DND-41 (cell line): ENCODE data around the gene ANP32B.
"Not testable (repeated sequence)": the region's sequence is repeated elsewhere in the genome, so short reads cannot be mapped to it uniquely, and the experiment has no call there.

Experiments
- ATAC-seq: fragments of 200-7000 bp; cut with Tn5 transposase; 3 replicates; pipeline ENCODE4 v1.9.1; 2021; ENCODE audit warnings: low read depth; ENCODE audit not compliant: insufficient read depth
- DNase-seq: peaks from one replicate; pipeline ENCODE4 v3.0.0-alpha.2; 2020
- H2AFZ ChIP-seq: 2 replicates; pipeline ENCODE4 v1.6.0; 2012; ENCODE audit warnings: low read depth, low read length
- H3K27ac ChIP-seq: 2 replicates; pipeline ENCODE4 v1.5.1; 2012; ENCODE audit warnings: low read length, inconsistent platforms
- H3K27me3 ChIP-seq: fragments of 200-600 bp; sonication (generic); 2 replicates; pipeline ENCODE4 v1.6.0; 2012; ENCODE audit warnings: low read length, mild to moderate bottlenecking, inconsistent platforms; ENCODE audit not compliant: insufficient read depth, poor library complexity
- H3K36me3 ChIP-seq: 2 replicates; pipeline ENCODE4 v1.5.1; 2012; ENCODE audit warnings: low read length, inconsistent platforms; ENCODE audit not compliant: insufficient read depth
- H3K4me1 ChIP-seq: 2 replicates; pipeline ENCODE4 v1.5.1; 2012; ENCODE audit warnings: mild to moderate bottlenecking, low read length; ENCODE audit not compliant: insufficient read depth
- H3K4me2 ChIP-seq: 2 replicates; pipeline ENCODE4 v1.6.0; 2012; ENCODE audit warnings: mild to moderate bottlenecking, moderate library complexity, low read length, inconsistent platforms; ENCODE audit not compliant: insufficient read depth
- H3K4me3 ChIP-seq, 2 experiments: fragments of 200-600 bp in 1 of 2; shearing (Covaris generic) in 1 of 2; 2 replicates each; pipeline ENCODE4 v1.5.1; 2012 to 2016; ENCODE audit warnings: inconsistent platforms in 2 of 2, low read length in 2 of 2, mild to moderate bottlenecking in 2 of 2, low read depth in 1 of 2, moderate library complexity in 1 of 2
- H3K79me2 ChIP-seq: 2 replicates; pipeline ENCODE4 v1.6.0; 2012; ENCODE audit warnings: low read length, inconsistent platforms; ENCODE audit not compliant: insufficient read depth
- H3K9ac ChIP-seq: 2 replicates; pipeline ENCODE4 v1.6.0; 2012; ENCODE audit warnings: low read depth, mild to moderate bottlenecking, inconsistent platforms, low read length, moderate library complexity
- H3K9me3 ChIP-seq: 2 replicates; pipeline ENCODE4 v1.5.1; 2012; ENCODE audit warnings: low read length, moderate library complexity, mild to moderate bottlenecking, inconsistent platforms; ENCODE audit not compliant: insufficient read depth, severe bottlenecking
- H4K20me1 ChIP-seq: 2 replicates; pipeline ENCODE4 v1.6.0; 2012; ENCODE audit warnings: low read length; ENCODE audit not compliant: insufficient read depth
- CTCF ChIP-seq: IDR thresholded peaks from 2 replicates; pipeline ENCODE4 v1.5.1; 2012; ENCODE audit warnings: borderline replicate concordance, low read length, moderate library complexity, mild to moderate bottlenecking; ENCODE audit not compliant: poor library complexity, severe bottlenecking; ENCODE audit errors: extremely low read depth
- EZH2 ChIP-seq: IDR thresholded peaks from 3 replicates; pipeline ENCODE4 v1.6.1; 2012; ENCODE audit warnings: borderline replicate concordance, low read depth, mild to moderate bottlenecking, moderate library complexity, low read length, inconsistent platforms; ENCODE audit not compliant: severe bottlenecking

The ANP32B gene

DNA sequence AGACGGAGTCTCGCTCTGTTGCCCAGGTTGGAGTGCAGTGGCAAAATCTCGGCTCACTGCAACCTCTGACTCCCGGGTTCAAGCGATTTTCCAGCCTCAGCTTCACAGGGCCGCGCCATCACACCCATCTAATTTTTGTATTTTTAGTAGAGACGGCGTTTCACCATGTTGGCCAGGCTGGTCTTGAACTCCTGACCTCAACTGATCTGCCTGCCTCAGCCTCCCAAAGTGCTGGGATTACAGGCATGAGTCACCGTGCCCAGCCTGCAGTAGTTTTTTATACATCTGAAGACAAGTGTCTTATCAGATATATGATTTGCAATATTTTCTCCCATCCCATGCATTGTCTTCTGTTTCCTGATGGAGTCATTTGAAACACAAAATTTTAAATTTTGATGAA lies 6.5 kb upstream of the ANP32B start:
- not testable (repeated sequence) for H3K27me3 ChIP-seq, H4K20me1 ChIP-seq, H3K4me2 ChIP-seq, ATAC-seq, H2AFZ ChIP-seq, DNase-seq, H3K9ac ChIP-seq, H3K27ac ChIP-seq, H3K9me3 ChIP-seq, H3K4me3 ChIP-seq, H3K36me3 ChIP-seq
- H3K79me2 ChIP-seq = peaks cover 11% of the 10 kb centered on the region
- H3K4me1 ChIP-seq = peaks cover 20% of the 10 kb centered on the region

DNA sequence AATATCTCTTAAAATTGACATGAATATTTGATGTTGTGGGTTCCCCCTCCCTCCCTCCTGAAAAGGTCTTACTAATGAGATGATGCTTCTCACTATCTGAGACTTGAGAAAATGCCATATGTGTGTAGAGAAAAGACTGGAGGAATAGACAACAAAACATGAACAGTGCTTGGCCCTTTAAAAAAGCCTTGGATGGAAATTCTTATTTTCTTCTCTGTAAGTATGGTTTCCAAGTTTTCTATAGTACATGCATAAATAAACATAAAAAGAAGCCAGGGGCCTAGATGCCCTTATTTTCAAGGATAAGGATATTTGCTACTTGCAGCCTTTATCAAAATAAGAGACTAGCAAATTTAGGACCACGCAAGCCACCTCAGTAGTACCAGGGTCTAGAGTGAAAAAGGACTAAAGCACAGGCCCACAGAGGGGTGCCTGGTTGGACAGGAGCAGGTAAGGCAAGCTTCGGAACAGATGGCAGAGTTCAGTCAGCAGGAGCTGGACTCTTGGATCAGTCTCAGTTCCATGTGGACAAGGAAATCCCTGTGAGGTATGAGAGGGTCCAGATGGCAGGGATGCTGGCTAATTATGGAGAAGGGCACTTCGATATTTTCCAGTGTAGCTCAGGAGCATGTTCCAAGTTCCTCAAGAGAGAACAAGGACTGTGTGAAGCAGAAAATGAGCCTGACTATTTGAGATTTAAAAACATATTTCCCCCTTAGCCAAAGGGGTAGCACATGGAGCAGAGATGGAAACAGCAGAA lies 4.6 kb upstream of the ANP32B start:
- Histone ChIP-seq H3K4me3 (no peak overlapping the region), H3K36me3 (peaks cover under 1% of the 10 kb centered on the region; the same call in 1 of the 2 replicates), H3K27me3 (no peaks in the 10 kb centered on the region), H3K4me1 (peaks cover 19% of the 10 kb centered on the region), H3K4me2 (no peak overlapping the region), H4K20me1 (no peaks in the 10 kb centered on the region), H3K79me2 (peaks cover 23% of the 10 kb centered on the region), H3K27ac (no peak overlapping the region), H3K9ac (no peak overlapping the region), H3K9me3 (no peaks in the 10 kb centered on the region), H2AFZ (no peak overlapping the region)
- TF ChIP-seq CTCF = no peak
- TF ChIP-seq EZH2 = no peak
- no peak for ATAC-seq
- DNase-seq = no peak

GRCh38 chr9:97979788-97980478 lies 3.2 kb upstream of the ANP32B start:
- Histone ChIP-seq H3K9me3 (no peaks in the 10 kb centered on the region), H3K4me2 (no peak overlapping the region), H3K79me2 (peaks cover 37% of the 10 kb centered on the region), H3K4me1 (peaks cover 20% of the 10 kb centered on the region), H4K20me1 (no peaks in the 10 kb centered on the region), H3K36me3 (peaks cover 6% of the 10 kb centered on the region; the same call in 1 of the 2 replicates), H3K27me3 (no peaks in the 10 kb centered on the region), H3K9ac (no peak overlapping the region), H2AFZ (no peak overlapping the region), H3K27ac (no peak overlapping the region), H3K4me3 (no peak overlapping the region)
- TF ChIP-seq EZH2 (no peak), CTCF (no peak)
- no peak for DNase-seq
- ATAC-seq = no peak

- Histone ChIP-seq H3K9ac (no peak overlapping the region), H3K27ac (no peak overlapping the region), H3K4me2 (no peak overlapping the region), H4K20me1 (no peaks in the 10 kb centered on the region), H3K9me3 (no peaks in the 10 kb centered on the region), H3K4me3 (no peak overlapping the region), H2AFZ (no peak overlapping the region), H3K36me3 (peaks cover 6% of the 10 kb centered on the region; the same call in 1 of the 2 replicates), H3K4me1 (peaks cover 23% of the 10 kb centered on the region), H3K79me2 (peaks cover 41% of the 10 kb centered on the region), H3K27me3 (no peaks in the 10 kb centered on the region)
- no peak for TF ChIP-seq CTCF
- TF ChIP-seq EZH2 = no peak
- no peak for ATAC-seq
- no peak for DNase-seq
Observed at GRCh38 chr9:97980479-97980803, 2.7 kb upstream of the ANP32B start.
